Testis (tissue), 2 donors: Measurements from ENCODE around the gene ANKRD60.

Experiments
- POLR2A ChIP-seq: fragments of 450-650 bp; IDR thresholded peaks from one replicate; pipeline ENCODE4 v1.6.1; 2017; ENCODE audit warnings: antibody characterized with exemption, mild to moderate bottlenecking, moderate library complexity
- TF ChIP-seq, protein P1 (sequence below), 3 experiments: fragments of 450-650 bp in 2 of 3; fragments of 200-600 bp in 1 of 3; sonication (generic) in 1 of 3; IDR thresholded peaks; one replicate each; pipeline ENCODE4 v1.5.1; 2016 to 2019; ENCODE audit warnings: antibody characterized with exemption in 3 of 3, mild to moderate bottlenecking in 2 of 3, moderate library complexity in 1 of 3

DNA sequence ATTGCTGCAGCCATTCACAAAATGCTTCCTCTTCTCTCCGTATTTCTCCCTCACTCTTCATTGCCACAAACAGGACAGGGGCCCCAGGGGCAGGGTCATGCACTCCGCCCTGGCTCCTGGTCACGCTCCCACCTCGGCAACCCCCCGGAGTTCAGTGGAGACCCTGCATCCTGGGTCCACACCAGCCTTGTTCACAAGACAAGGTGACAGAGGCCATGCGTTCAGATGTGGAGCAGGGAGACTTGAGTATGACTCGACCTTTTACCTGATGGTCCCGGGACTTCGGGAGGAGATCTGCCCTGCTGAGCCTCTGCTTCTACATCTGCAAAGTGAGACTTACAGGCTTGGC lies 49.4 kb downstream of the ANKRD60 start:
- no peak for TF ChIP-seq POLR2A
- TF ChIP-seq, protein P1, sequence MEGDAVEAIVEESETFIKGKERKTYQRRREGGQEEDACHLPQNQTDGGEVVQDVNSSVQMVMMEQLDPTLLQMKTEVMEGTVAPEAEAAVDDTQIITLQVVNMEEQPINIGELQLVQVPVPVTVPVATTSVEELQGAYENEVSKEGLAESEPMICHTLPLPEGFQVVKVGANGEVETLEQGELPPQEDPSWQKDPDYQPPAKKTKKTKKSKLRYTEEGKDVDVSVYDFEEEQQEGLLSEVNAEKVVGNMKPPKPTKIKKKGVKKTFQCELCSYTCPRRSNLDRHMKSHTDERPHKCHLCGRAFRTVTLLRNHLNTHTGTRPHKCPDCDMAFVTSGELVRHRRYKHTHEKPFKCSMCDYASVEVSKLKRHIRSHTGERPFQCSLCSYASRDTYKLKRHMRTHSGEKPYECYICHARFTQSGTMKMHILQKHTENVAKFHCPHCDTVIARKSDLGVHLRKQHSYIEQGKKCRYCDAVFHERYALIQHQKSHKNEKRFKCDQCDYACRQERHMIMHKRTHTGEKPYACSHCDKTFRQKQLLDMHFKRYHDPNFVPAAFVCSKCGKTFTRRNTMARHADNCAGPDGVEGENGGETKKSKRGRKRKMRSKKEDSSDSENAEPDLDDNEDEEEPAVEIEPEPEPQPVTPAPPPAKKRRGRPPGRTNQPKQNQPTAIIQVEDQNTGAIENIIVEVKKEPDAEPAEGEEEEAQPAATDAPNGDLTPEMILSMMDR (IDR thresholded peaks at IDR 0.05) = no peak
